ENCODE data around the gene PPP1R12B.
A peak's percentile ranks its signal among the peaks of the same experiment; 100 is the strongest.

PPP1R12B gene

GRCh38 chr1:202571719-202572339, 223.3 kb downstream of the PPP1R12B start:
- peak; percentile 77 for TF ChIP-seq CTCF (IDR thresholded peaks at IDR 0.05; ENCODE audit: insufficient read depth, low read length, missing control alignments)
- POLR2A ChIA-PET = no interaction called here
- no peak for DNase-seq (ENCODE audit: low read depth, low spot score)
- CTCF ChIA-PET = interaction anchor here (0.7 to 6.1 kb wide), 31 partner anchors 8 to 243 kb away, joined by 3 to 54 read pairs (median 4); no protein-coding TSS in a partner anchor
- no peak overlapping the region for H3K4me3 ChIP-seq (ENCODE audit: low read depth, low read length)

GRCh38 chr1:202572867-202573266, 224.4 kb downstream of the PPP1R12B start:
- H3K4me3 ChIP-seq (ENCODE audit: low read depth, low read length) = no peak overlapping the region
- TF ChIP-seq CTCF (IDR thresholded peaks at IDR 0.05; ENCODE audit: insufficient read depth, low read length, missing control alignments) = no peak
- DNase-seq (ENCODE audit: low read depth, low spot score) = no peak
- CTCF ChIA-PET = interaction anchor here (0.6 to 6.1 kb wide), 13 partner anchors 7 to 227 kb away, joined by 3 to 54 read pairs (median 8); no protein-coding TSS in a partner anchor
- POLR2A ChIA-PET = no interaction called here

GRCh38 chr1:202575918-202576653, 227.6 kb downstream of the PPP1R12B start:
- TF ChIP-seq CTCF (IDR thresholded peaks at IDR 0.05; ENCODE audit: insufficient read depth, low read length, missing control alignments) = no peak
- no peak overlapping the region for H3K4me3 ChIP-seq (ENCODE audit: low read depth, low read length)
- POLR2A ChIA-PET = interaction anchor here (1.1 kb wide), 1 partner anchor 235 kb away, joined by 3 read pairs; the partner anchor contains the start of gene PCAT6
- DNase-seq (ENCODE audit: low read depth, low spot score) = no peak
- CTCF ChIA-PET = interaction anchor here (0.8 to 8.1 kb wide), 8 partner anchors 10 to 75 kb away, joined by 3 to 58 read pairs (median 4); no protein-coding TSS in a partner anchor

GRCh38 chr1:202576816-202577215, 228.3 kb downstream of the PPP1R12B start:
- no peak for DNase-seq (ENCODE audit: low read depth, low spot score)
- TF ChIP-seq CTCF (IDR thresholded peaks at IDR 0.05; ENCODE audit: insufficient read depth, low read length, missing control alignments) = no peak
- no peak overlapping the region for H3K4me3 ChIP-seq (ENCODE audit: low read depth, low read length)
- ChIA-PET CTCF (interaction anchor here (0.9 to 8.1 kb wide), 6 partner anchors 7 to 38 kb away, joined by 3 to 58 read pairs (median 10); no protein-coding TSS in a partner anchor), POLR2A (interaction anchor here (1.2 kb wide), 1 partner anchor 8 kb away, joined by 5 read pairs; no protein-coding TSS in a partner anchor)

- H3K4me3 ChIP-seq (ENCODE audit: low read depth, low read length) = no peak overlapping the region
- POLR2A ChIA-PET = interaction anchor here (1.1 to 1.2 kb wide), 2 partner anchors 9 kb away, joined by 3 to 5 read pairs; no protein-coding TSS in a partner anchor
- TF ChIP-seq CTCF (IDR thresholded peaks at IDR 0.05; ENCODE audit: insufficient read depth, low read length, missing control alignments) = no peak
- CTCF ChIA-PET = interaction anchor here (0.9 to 8.1 kb wide), 6 partner anchors 7 to 76 kb away, joined by 3 to 58 read pairs (median 12); no protein-coding TSS in a partner anchor
- DNase-seq (ENCODE audit: low read depth, low spot score) = no peak
These were observed 228.9 kb downstream of the PPP1R12B start for GRCh38 chr1:202577381-202577780.

All from AG04449 (cell line).